ENCODE measurements around the gene CNTF. TPM values are rescaled to one million over a fixed set of nuclear protein-coding genes. Genes with fewer than 3 reads are reported as not detected.

The CNTF gene
- total RNA-seq, 1 experiment from 2014 or later = 2.9 TPM

DNA sequence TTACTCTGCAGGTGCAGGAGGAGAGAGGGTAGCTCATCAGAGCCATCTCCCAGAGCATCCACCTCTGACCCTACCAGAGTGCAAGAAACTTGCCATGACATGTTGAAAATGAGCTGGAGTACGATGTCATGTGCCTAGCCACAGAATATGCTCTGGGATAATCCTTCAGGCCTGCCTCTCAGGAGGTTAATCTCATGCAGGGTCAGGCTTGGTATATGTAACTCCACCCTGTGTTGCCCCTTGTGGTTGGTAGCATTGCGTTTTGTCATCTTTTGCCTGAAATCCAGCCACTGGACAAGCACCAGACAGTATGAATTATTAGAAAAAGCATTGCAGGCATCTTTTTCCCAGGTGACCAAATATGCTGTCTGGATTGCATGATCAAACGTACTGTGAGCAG, 36.2 kb downstream of the CNTF start:
- Mint-ChIP-seq H3K9me3 (ENCODE audit: unreplicated experiment) (no peaks in the 10 kb centered on the region), H3K36me3 (ENCODE audit: insufficient read depth, unreplicated experiment) (no peaks in the 10 kb centered on the region), H3K27me3 (ENCODE audit: insufficient read depth, unreplicated experiment) (no peaks in the 10 kb centered on the region), H3K4me3 (ENCODE audit: unreplicated experiment) (no peak overlapping the region), H3K27ac (ENCODE audit: low read depth, unreplicated experiment) (peak overlapping the region; percentile 63), H3K4me1 (ENCODE audit: insufficient read depth, unreplicated experiment) (peaks cover 17% of the 10 kb centered on the region)
- peak; percentile 36 for DNase-seq (ENCODE audit: unreplicated experiment)
- TF ChIP-seq CTCF (IDR thresholded peaks at IDR 0.05; ENCODE audit: unreplicated experiment) = no peak
- POLR2A ChIA-PET = interaction anchor here (1.0 to 1.5 kb wide), 4 partner anchors 31 to 486 kb away, joined by 3 to 6 read pairs (median 4); no protein-coding TSS in a partner anchor
- CTCF ChIA-PET = interaction anchor here (0.6 to 9.0 kb wide), 11 partner anchors 13 to 504 kb away, joined by 3 to 115 read pairs (median 4); no protein-coding TSS in a partner anchor
- BruUV-seq (replicated peaks) = no TSS peak
- intact Hi-C loops (cut with micrococcal nuclease) = no loop called here

DNA sequence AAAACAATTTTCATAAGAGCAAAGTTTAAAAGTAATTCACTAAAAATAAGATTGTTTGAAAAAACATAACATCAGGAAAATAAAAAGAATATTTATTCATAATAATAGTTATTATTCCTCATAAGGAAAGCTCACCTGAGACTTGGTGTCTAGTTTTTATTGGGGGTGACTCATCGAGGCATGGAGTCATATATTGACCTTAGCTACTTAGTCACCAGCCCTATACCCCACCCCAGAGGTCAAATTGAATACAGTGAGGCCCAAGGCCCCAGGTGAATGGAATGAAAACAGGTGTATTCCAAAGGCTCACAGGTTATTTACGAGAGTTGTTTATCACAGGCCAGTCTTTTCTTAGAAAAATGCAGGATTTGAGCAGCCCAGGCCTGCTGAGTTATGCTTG, 36.9 kb downstream of the CNTF start:
- BruUV-seq (replicated peaks) = no TSS peak
- CTCF ChIA-PET = interaction anchor here (0.5 to 9.0 kb wide), 7 partner anchors 18 to 1232 kb away, joined by 3 to 115 read pairs (median 4); no protein-coding TSS in a partner anchor
- DNase-seq (ENCODE audit: unreplicated experiment) = peak; percentile 79
- Mint-ChIP-seq H3K9me3 (ENCODE audit: unreplicated experiment) (no peaks in the 10 kb centered on the region), H3K27me3 (ENCODE audit: insufficient read depth, unreplicated experiment) (no peaks in the 10 kb centered on the region), H3K36me3 (ENCODE audit: insufficient read depth, unreplicated experiment) (no peaks in the 10 kb centered on the region), H3K27ac (ENCODE audit: low read depth, unreplicated experiment) (peak overlapping the region; percentile 63), H3K4me3 (ENCODE audit: unreplicated experiment) (no peak overlapping the region), H3K4me1 (ENCODE audit: insufficient read depth, unreplicated experiment) (peaks cover 17% of the 10 kb centered on the region)
- POLR2A ChIA-PET = interaction anchor here (0.7 to 1.5 kb wide), 6 partner anchors 13 to 515 kb away, joined by 3 to 6 read pairs (median 4); no protein-coding TSS in a partner anchor
- intact Hi-C loops (cut with micrococcal nuclease) = no loop called here
- TF ChIP-seq CTCF (IDR thresholded peaks at IDR 0.05; ENCODE audit: unreplicated experiment) = no peak

DNA sequence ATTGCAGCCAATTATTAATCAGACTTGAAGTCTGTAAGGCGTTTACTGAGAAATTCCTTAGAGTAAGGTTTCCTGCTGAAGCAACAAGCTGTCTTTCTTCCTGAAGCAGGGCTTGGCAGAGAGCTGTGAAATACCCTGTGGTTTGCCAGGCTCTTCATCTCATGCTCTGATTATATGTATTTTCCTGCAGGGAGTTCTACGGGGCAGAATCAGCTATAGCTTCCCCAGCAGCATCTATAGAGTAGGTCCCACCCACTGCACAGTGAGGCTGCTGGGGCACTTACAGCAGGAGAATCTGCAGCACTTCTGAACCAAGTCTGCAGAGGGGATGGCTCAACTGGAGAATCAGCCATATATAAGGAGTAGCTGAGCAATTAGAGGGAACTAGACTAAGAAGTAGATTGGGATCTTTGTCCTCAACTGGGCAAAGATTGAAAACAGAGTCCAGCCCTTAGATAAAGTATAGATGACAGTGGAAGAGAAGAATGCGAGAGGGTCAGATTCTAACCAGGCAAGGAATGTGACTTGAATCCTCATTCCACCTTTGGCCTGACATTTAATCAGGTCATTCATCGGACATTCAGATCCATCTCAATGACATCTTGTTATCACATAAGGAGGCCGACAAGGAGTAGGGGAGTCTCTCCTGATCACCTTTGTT, 37.6 kb downstream of the CNTF start:
- TF ChIP-seq CTCF (IDR thresholded peaks at IDR 0.05; ENCODE audit: unreplicated experiment) = no peak
- Mint-ChIP-seq H3K27ac (ENCODE audit: low read depth, unreplicated experiment) (peak overlapping the region; percentile 63), H3K4me1 (ENCODE audit: insufficient read depth, unreplicated experiment) (peaks cover 17% of the 10 kb centered on the region), H3K36me3 (ENCODE audit: insufficient read depth, unreplicated experiment) (no peaks in the 10 kb centered on the region), H3K27me3 (ENCODE audit: insufficient read depth, unreplicated experiment) (no peaks in the 10 kb centered on the region), H3K9me3 (ENCODE audit: unreplicated experiment) (no peaks in the 10 kb centered on the region), H3K4me3 (ENCODE audit: unreplicated experiment) (no peak overlapping the region)
- intact Hi-C loops (cut with micrococcal nuclease) = no loop called here
- POLR2A ChIA-PET = interaction anchor here (0.7 to 1.4 kb wide), 7 partner anchors 12 to 514 kb away, joined by 3 to 6 read pairs (median 4); no protein-coding TSS in a partner anchor
- no peak for DNase-seq (ENCODE audit: unreplicated experiment)
- CTCF ChIA-PET = interaction anchor here (0.5 to 9.0 kb wide), 8 partner anchors 9 to 1700 kb away, joined by 3 to 115 read pairs (median 4); no protein-coding TSS in a partner anchor
- BruUV-seq (replicated peaks) = no TSS peak

GRCh38 chr11:58671983-58672633, 49.6 kb downstream of the CNTF start:
- no peaks in the 10 kb centered on the region for H3K27me3 Mint-ChIP-seq (ENCODE audit: insufficient read depth, unreplicated experiment)
- no peak for TF ChIP-seq CTCF (IDR thresholded peaks at IDR 0.05; ENCODE audit: unreplicated experiment)
- H3K36me3 Mint-ChIP-seq (ENCODE audit: insufficient read depth, unreplicated experiment) = no peaks in the 10 kb centered on the region
- ChIA-PET POLR2A (interaction anchor here (0.7 to 1.2 kb wide), 2 partner anchors 13 to 1806 kb away, joined by 3 to 4 read pairs; no protein-coding TSS in a partner anchor), CTCF (interaction anchor here (0.7 to 8.8 kb wide), 14 partner anchors 14 to 387 kb away, joined by 3 to 118 read pairs (median 4); no protein-coding TSS in a partner anchor)
- no peak overlapping the region for H3K4me3 Mint-ChIP-seq (ENCODE audit: unreplicated experiment)
- intact Hi-C loops (cut with micrococcal nuclease) = no loop called here
- no peak overlapping the region for H3K27ac Mint-ChIP-seq (ENCODE audit: low read depth, unreplicated experiment)
- H3K9me3 Mint-ChIP-seq (ENCODE audit: unreplicated experiment) = no peaks in the 10 kb centered on the region
- no peaks in the 10 kb centered on the region for H3K4me1 Mint-ChIP-seq (ENCODE audit: insufficient read depth, unreplicated experiment)
- BruUV-seq (replicated peaks) = no TSS peak
- DNase-seq (ENCODE audit: unreplicated experiment) = no peak

All from MCF 10A (cell line).